GM19328 (cell line): Measurements from ENCODE around the gene IFNAR2.

Experiments used
- ATAC-seq: cut with Tn5 transposase; IDR thresholded peaks from one replicate; pipeline ENCODE4 v1.9.1; 2021; ENCODE audit warnings: mild to moderate bottlenecking, moderate library complexity; ENCODE audit not compliant: unreplicated experiment

The IFNAR2 gene

GRCh38 chr21:33229784-33230544 lies at the start of gene IFNAR2:
Gene IFNAR2, plus strand, starts transcription at chr21:33229938. Its CDS starts 11,985 bp downstream, at chr21:33241923.
- ATAC-seq = peak; percentile 68

GRCh38 chr21:33185852-33186251 lies 43.9 kb upstream of the IFNAR2 start:
- ATAC-seq = no peak

- ATAC-seq = no peak
These were observed 42.5 kb upstream of the IFNAR2 start for GRCh38 chr21:33187276-33187675.

- no peak for ATAC-seq
These were observed 40.5 kb upstream of the IFNAR2 start for GRCh38 chr21:33189237-33189636.

- ATAC-seq = no peak
These were observed 39.9 kb upstream of the IFNAR2 start for GRCh38 chr21:33189824-33190223.

GRCh38 chr21:33196941-33197374 lies 32.8 kb upstream of the IFNAR2 start:
- ATAC-seq = no peak

- no peak for ATAC-seq
These were observed 32.2 kb upstream of the IFNAR2 start for GRCh38 chr21:33197496-33197895.

- ATAC-seq = no peak
These were observed 31.2 kb upstream of the IFNAR2 start for GRCh38 chr21:33198346-33199099.

GRCh38 chr21:33199100-33199464 lies 30.7 kb upstream of the IFNAR2 start:
- no peak for ATAC-seq

GRCh38 chr21:33199516-33200217 lies 30.1 kb upstream of the IFNAR2 start:
- ATAC-seq = peak; percentile 58

GRCh38 chr21:33201956-33202355 lies 27.8 kb upstream of the IFNAR2 start:
- no peak for ATAC-seq

GRCh38 chr21:33202464-33203363 lies 27.0 kb upstream of the IFNAR2 start:
- ATAC-seq = no peak

GRCh38 chr21:33203371-33203724 lies 26.4 kb upstream of the IFNAR2 start:
- ATAC-seq = no peak

GRCh38 chr21:33205476-33205875 lies 24.3 kb upstream of the IFNAR2 start:
- no peak for ATAC-seq

GRCh38 chr21:33206771-33207281 lies 22.9 kb upstream of the IFNAR2 start:
- no peak for ATAC-seq

- no peak for ATAC-seq
These were observed 22.1 kb upstream of the IFNAR2 start for GRCh38 chr21:33207449-33208149.

GRCh38 chr21:33208534-33208933 lies 21.2 kb upstream of the IFNAR2 start:
- no peak for ATAC-seq

- no peak for ATAC-seq
These were observed 18.4 kb upstream of the IFNAR2 start for GRCh38 chr21:33211305-33211704.

- no peak for ATAC-seq
These were observed 18.0 kb upstream of the IFNAR2 start for GRCh38 chr21:33211732-33212131.
